ENCODE measurements around the gene MRPL4.
"Not testable (repeated sequence)": the region's sequence is repeated elsewhere in the genome, so short reads cannot be mapped to it uniquely, and the experiment has no call there.

The MRPL4 gene

GRCh38 chr19:10228920-10229319 is 23.1 kb upstream of the MRPL4 start:
- no peaks in the 10 kb centered on the region for H3K27me3 ChIP-seq (ENCODE audit: control insufficient read depth, insufficient read depth, low read length)
- no peaks in the 10 kb centered on the region; the same call in 1 of the 2 replicates for H3K4me1 ChIP-seq (ENCODE audit: control insufficient read depth, insufficient read depth, low read length)
- no peak overlapping the region for H3K4me3 ChIP-seq (ENCODE audit: low read length)
- 0 out of 2 replicates have a peak, but pooled peaks cover 4% of the 10 kb centered on the region for H3K36me3 ChIP-seq (ENCODE audit: control insufficient read depth, insufficient read depth, low read length)
- no peak overlapping the region for H3K27ac ChIP-seq (ENCODE audit: low read length)
- no peak for DNase-seq (ENCODE audit: low read depth, low spot score)
- no peaks in the 10 kb centered on the region for H3K9me3 ChIP-seq (ENCODE audit: control insufficient read depth, insufficient read depth, low read length)
- no CpG with 5 or more reads among the region's 2 CpGs for WGBS (ENCODE audit: insufficient coverage, insufficient read length)

- Histone ChIP-seq H3K4me1 (ENCODE audit: control insufficient read depth, insufficient read depth, low read length) (no peaks in the 10 kb centered on the region; the same call in 1 of the 2 replicates), H3K27ac (ENCODE audit: low read length) (no peak overlapping the region), H3K36me3 (ENCODE audit: control insufficient read depth, insufficient read depth, low read length) (no peaks in the 10 kb centered on the region), H3K9me3 (ENCODE audit: control insufficient read depth, insufficient read depth, low read length) (no peaks in the 10 kb centered on the region), H3K27me3 (ENCODE audit: control insufficient read depth, insufficient read depth, low read length) (no peaks in the 10 kb centered on the region), H3K4me3 (ENCODE audit: low read length) (peak overlapping the region; percentile 74)
- DNase-seq (ENCODE audit: low read depth, low spot score): no peak
- WGBS (ENCODE audit: insufficient coverage, insufficient read length): no CpG with 5 or more reads among the region's 70 CpGs
These were observed 21.7 kb upstream of the MRPL4 start for GRCh38 chr19:10230173-10230860.

DNA sequence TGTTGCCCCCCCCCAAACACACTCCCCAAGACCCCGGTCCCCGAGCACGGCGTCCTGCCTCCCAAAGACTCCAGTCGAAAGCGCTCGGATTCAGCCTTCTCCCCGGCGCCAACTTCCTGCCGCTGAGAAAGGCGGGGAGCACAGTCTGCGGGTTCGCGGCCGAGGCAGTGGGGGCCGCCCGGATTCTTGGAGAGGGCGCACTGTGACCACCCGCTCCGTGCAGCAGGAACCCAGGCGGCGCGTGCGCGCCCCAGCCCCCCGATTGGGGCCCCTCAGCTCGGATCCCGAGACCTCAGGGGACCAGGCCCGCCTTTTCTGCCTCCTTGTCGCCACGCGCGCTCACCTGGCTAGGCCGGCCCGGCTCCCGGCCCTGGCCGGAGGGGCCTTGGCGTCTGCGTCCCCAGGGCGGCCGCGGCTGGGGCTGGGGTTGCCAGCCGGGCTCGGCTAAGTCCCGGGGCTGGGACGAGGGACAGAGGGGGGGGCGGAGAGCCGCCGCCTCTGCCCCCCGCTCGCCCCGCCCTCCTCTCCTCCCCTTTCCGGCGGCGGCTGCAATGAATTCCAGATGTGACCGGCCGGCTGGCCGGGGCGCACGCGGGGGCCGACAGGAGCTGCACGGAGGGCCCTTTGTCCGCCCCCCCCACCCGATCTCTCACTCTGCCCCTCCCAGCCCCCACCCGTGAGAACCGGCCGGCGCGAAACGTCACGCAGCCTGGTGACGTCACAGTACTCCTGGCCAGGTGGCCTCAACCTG is 21.0 kb upstream of the MRPL4 start, which contains the start of gene S1PR2:
TSS of gene S1PR2 (minus strand) at position 471 of the 751 bp plus-strand sequence. CDS start 6,426 bp downstream, outside the sequence.
- DNase-seq (ENCODE audit: low read depth, low spot score): no peak
- Histone ChIP-seq H3K4me1 (ENCODE audit: control insufficient read depth, insufficient read depth, low read length) (no peaks in the 10 kb centered on the region; the same call in 1 of the 2 replicates), H3K9me3 (ENCODE audit: control insufficient read depth, insufficient read depth, low read length) (no peaks in the 10 kb centered on the region), H3K36me3 (ENCODE audit: control insufficient read depth, insufficient read depth, low read length) (no peaks in the 10 kb centered on the region), H3K4me3 (ENCODE audit: low read length) (peak within 1 kb of the TSS; percentile 74), H3K27ac (ENCODE audit: low read length) (no peak within 1 kb of the TSS), H3K27me3 (ENCODE audit: control insufficient read depth, insufficient read depth, low read length) (no peaks in the 10 kb centered on the region)
- whole genome bisulfite sequencing (ENCODE audit: insufficient coverage, insufficient read length): no CpG with 5 or more reads among the region's 73 CpGs

DNA sequence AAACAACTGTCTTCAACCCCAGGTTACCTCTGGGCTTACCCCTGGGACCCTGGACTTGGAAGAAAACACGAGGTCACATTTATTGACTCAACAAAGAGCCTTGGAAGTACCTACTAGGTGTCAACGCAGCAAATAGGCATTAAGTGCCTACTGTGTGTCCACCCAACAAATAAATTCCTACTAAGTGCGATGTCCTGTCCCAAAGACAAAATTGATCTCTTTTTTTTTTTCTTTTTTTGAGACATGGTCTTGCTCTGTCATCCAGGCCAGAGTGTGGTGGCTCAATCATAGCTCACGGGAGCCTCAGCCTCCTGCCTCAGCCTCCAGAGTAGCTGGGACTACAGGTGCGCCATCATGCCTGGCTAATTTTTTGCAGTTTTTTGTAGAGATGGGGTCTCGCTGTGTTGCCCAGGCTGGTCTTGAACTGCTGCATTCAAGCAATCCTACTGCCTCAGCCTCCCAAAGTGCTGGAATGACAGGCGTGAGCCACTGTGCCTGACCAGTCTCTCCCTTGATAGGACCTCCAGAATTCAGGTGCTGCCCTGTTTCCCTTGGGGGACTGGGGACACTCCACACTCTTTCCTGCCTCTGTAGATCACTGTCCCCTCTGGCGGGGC is 20.3 kb upstream of the MRPL4 start:
- WGBS (ENCODE audit: insufficient coverage, insufficient read length): no CpG with 5 or more reads among the region's 8 CpGs

DNA sequence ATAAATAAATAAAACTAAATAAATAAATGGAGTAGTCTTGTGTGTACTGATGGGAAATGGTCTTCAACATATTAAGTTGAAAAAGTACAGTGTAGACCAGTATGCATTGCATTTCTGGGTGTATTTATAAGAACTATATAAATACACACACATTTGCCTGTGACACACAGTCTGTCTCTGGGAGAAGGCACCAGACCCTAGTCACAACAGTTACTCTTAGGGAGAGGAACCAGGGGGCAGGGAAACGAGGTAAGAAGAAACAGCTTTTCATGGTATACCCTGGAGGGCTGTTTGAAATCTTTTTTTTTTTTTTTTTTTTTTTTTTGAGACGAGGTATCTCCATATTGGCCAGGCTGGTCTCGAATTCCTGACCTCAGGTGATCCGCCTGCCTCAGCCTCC is 18.1 kb upstream of the MRPL4 start:
- no peak for DNase-seq (ENCODE audit: low read depth, low spot score)
- no CpG with 5 or more reads among the region's 4 CpGs for WGBS (ENCODE audit: insufficient coverage, insufficient read length)
- Histone ChIP-seq H3K27ac (ENCODE audit: low read length) (no peak overlapping the region), H3K9me3 (ENCODE audit: control insufficient read depth, insufficient read depth, low read length) (no peaks in the 10 kb centered on the region), H3K36me3 (ENCODE audit: control insufficient read depth, insufficient read depth, low read length) (no peaks in the 10 kb centered on the region), H3K27me3 (ENCODE audit: control insufficient read depth, insufficient read depth, low read length) (no peaks in the 10 kb centered on the region; the same call in 1 of the 2 replicates), H3K4me1 (ENCODE audit: control insufficient read depth, insufficient read depth, low read length) (no peaks in the 10 kb centered on the region; the same call in 1 of the 2 replicates), H3K4me3 (ENCODE audit: low read length) (no peak overlapping the region)

More for the DNA sequence above, 20.3 kb upstream of the MRPL4 start:
- no peak overlapping the region for H3K27ac ChIP-seq (ENCODE audit: low read length)
- no peaks in the 10 kb centered on the region for H3K27me3 ChIP-seq (ENCODE audit: control insufficient read depth, insufficient read depth, low read length)
- H3K9me3 ChIP-seq (ENCODE audit: control insufficient read depth, insufficient read depth, low read length): no peaks in the 10 kb centered on the region
- no peaks in the 10 kb centered on the region for H3K36me3 ChIP-seq (ENCODE audit: control insufficient read depth, insufficient read depth, low read length)
- H3K4me3 ChIP-seq (ENCODE audit: low read length): peak overlapping the region; percentile 74; the same call in 1 of the 2 replicates
- no peak for DNase-seq (ENCODE audit: low read depth, low spot score)
- H3K4me1 ChIP-seq (ENCODE audit: control insufficient read depth, insufficient read depth, low read length): no peaks in the 10 kb centered on the region; the same call in 1 of the 2 replicates

- Histone ChIP-seq H3K36me3 (ENCODE audit: control insufficient read depth, insufficient read depth, low read length) (no peaks in the 10 kb centered on the region), H3K4me1 (ENCODE audit: control insufficient read depth, insufficient read depth, low read length) (no peaks in the 10 kb centered on the region; the same call in 1 of the 2 replicates), H3K27me3 (ENCODE audit: control insufficient read depth, insufficient read depth, low read length) (no peaks in the 10 kb centered on the region; the same call in 1 of the 2 replicates), H3K4me3 (ENCODE audit: low read length) (no peak overlapping the region), H3K9me3 (ENCODE audit: control insufficient read depth, insufficient read depth, low read length) (no peaks in the 10 kb centered on the region), H3K27ac (ENCODE audit: low read length) (no peak overlapping the region)
- no CpG with 5 or more reads among the region's 4 CpGs for WGBS (ENCODE audit: insufficient coverage, insufficient read length)
- no peak for DNase-seq (ENCODE audit: low read depth, low spot score)
These were observed 17.0 kb upstream of the MRPL4 start for GRCh38 chr19:10235003-10235402.

DNA sequence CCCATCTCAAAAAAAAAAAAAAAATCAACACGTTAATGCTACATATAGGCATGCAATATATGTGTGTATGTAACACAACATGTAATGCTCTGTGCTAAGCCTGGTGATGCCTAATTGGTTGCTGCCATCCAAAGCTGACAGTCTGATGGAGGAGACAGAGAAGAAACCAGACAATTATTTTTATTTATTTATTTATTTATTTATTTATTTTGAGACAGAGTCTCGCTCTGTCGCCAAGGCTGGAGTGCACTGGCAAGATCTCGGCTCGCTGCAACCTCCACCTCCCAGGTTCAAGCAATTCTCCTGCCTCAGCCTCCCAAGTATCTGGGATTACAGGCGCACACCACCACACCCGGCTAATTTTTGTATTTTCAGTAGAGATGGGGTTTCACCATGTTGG is 16.6 kb upstream of the MRPL4 start:
- not testable (repeated sequence) for H3K27me3 ChIP-seq (ENCODE audit: control insufficient read depth, insufficient read depth, low read length); H3K27ac ChIP-seq (ENCODE audit: low read length); H3K9me3 ChIP-seq (ENCODE audit: control insufficient read depth, insufficient read depth, low read length); DNase-seq (ENCODE audit: low read depth, low spot score); H3K4me3 ChIP-seq (ENCODE audit: low read length); H3K36me3 ChIP-seq (ENCODE audit: control insufficient read depth, insufficient read depth, low read length); H3K4me1 ChIP-seq (ENCODE audit: control insufficient read depth, insufficient read depth, low read length)
- WGBS (ENCODE audit: insufficient coverage, insufficient read length): no CpG with 5 or more reads among the region's 7 CpGs

DNA sequence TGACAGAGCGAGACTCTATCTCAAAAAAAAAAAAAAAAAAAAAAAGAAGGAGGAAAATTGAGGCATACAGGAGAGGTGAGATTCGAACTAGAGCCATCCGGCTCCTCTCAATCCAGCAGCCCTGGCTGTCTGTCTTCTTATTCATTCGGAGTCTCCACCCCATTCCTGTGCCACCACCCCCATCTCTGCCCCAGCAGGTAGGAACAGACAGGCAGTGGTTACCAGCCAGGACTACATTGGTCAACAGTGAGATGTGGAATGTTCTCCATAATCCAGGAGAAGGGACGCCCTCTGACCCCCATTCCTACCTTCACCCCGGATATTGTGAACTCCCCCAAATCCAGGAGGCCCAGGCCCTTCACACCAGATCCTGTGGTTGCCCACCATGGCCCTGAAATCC is 14.3 kb upstream of the MRPL4 start:
- Histone ChIP-seq H3K27me3 (ENCODE audit: control insufficient read depth, insufficient read depth, low read length) (no peaks in the 10 kb centered on the region; the same call in 1 of the 2 replicates), H3K4me3 (ENCODE audit: low read length) (no peak overlapping the region), H3K9me3 (ENCODE audit: control insufficient read depth, insufficient read depth, low read length) (no peaks in the 10 kb centered on the region), H3K36me3 (ENCODE audit: control insufficient read depth, insufficient read depth, low read length) (no peaks in the 10 kb centered on the region), H3K4me1 (ENCODE audit: control insufficient read depth, insufficient read depth, low read length) (no peaks in the 10 kb centered on the region; the same call in 1 of the 2 replicates), H3K27ac (ENCODE audit: low read length) (no peak overlapping the region)
- DNase-seq (ENCODE audit: low read depth, low spot score): no peak
- no CpG with 5 or more reads among the region's 6 CpGs for WGBS (ENCODE audit: insufficient coverage, insufficient read length)

- Histone ChIP-seq H3K27ac (ENCODE audit: low read length) (no peak overlapping the region), H3K4me3 (ENCODE audit: low read length) (no peak overlapping the region), H3K36me3 (ENCODE audit: control insufficient read depth, insufficient read depth, low read length) (no peaks in the 10 kb centered on the region), H3K9me3 (ENCODE audit: control insufficient read depth, insufficient read depth, low read length) (no peaks in the 10 kb centered on the region), H3K4me1 (ENCODE audit: control insufficient read depth, insufficient read depth, low read length) (peaks cover 2% of the 10 kb centered on the region; the same call in 1 of the 2 replicates), H3K27me3 (ENCODE audit: control insufficient read depth, insufficient read depth, low read length) (no peaks in the 10 kb centered on the region; the same call in 1 of the 2 replicates)
- no CpG with 5 or more reads among the region's 12 CpGs for WGBS (ENCODE audit: insufficient coverage, insufficient read length)
- DNase-seq (ENCODE audit: low read depth, low spot score): no peak
These were observed 13.7 kb upstream of the MRPL4 start for GRCh38 chr19:10238172-10238783.

Data from iPS DF 6.9 (cell line).